Stomach (tissue), 4 donors: ENCODE measurements around the gene RBFOX1.

ENCODE experiments used
- CTCF ChIP-seq, 7 experiments: fragments of 450-650 bp in 4 of 7; fragments of 200-600 bp in 3 of 7; sonication (generic) in 3 of 7; IDR thresholded peaks; one replicate each; pipeline ENCODE4 v1.5.1; 2016 to 2019; ENCODE audit warnings: antibody characterized with exemption in 7 of 7, control low read depth in 2 of 7, mild to moderate bottlenecking in 1 of 7
- POLR2A ChIP-seq, 4 donors: fragments of 450-650 bp; IDR thresholded peaks; one replicate each; pipeline ENCODE4 v1.6.1; 2016; ENCODE audit warnings: antibody characterized with exemption in 4 of 4, control low read depth in 2 of 4, mild to moderate bottlenecking in 1 of 4, moderate library complexity in 1 of 4

GRCh38 chr16:7450440-7450839, 117.8 kb downstream of the RBFOX1 start:
- TF ChIP-seq CTCF (IDR thresholded peaks at IDR 0.05) (no peak), POLR2A (IDR thresholded peaks at IDR 0.05) (no peak)
